ENCODE measurements around the gene HERC5.

Gene HERC5

DNA sequence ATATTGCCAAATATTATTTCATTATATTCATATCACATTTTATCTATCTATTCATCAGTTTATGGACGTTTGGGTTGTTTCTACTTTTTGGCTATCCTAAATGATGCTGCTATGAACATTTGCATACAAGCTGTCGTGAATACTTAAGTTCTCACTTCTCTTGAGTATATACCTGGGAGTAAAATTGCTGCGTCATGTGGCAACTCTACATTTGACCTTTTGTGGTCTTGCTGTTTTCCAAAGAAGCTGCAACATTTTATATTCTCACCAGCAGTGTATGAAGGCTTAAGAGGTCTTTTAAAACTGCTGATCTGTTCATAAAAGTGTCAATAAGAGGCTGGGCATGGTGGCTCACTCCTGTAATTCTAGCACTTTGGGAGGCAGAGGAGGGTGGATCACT is 60.9 kb downstream of the HERC5 start:
- no peak overlapping the region for H3K4me3 ChIP-seq (ENCODE audit: low read length)
- TF ChIP-seq, protein P1, sequence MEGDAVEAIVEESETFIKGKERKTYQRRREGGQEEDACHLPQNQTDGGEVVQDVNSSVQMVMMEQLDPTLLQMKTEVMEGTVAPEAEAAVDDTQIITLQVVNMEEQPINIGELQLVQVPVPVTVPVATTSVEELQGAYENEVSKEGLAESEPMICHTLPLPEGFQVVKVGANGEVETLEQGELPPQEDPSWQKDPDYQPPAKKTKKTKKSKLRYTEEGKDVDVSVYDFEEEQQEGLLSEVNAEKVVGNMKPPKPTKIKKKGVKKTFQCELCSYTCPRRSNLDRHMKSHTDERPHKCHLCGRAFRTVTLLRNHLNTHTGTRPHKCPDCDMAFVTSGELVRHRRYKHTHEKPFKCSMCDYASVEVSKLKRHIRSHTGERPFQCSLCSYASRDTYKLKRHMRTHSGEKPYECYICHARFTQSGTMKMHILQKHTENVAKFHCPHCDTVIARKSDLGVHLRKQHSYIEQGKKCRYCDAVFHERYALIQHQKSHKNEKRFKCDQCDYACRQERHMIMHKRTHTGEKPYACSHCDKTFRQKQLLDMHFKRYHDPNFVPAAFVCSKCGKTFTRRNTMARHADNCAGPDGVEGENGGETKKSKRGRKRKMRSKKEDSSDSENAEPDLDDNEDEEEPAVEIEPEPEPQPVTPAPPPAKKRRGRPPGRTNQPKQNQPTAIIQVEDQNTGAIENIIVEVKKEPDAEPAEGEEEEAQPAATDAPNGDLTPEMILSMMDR (conservative IDR thresholded peaks at IDR 0.05; ENCODE audit: low read length) = no peak
- no peak for DNase-seq (ENCODE audit: low read depth)

DNA sequence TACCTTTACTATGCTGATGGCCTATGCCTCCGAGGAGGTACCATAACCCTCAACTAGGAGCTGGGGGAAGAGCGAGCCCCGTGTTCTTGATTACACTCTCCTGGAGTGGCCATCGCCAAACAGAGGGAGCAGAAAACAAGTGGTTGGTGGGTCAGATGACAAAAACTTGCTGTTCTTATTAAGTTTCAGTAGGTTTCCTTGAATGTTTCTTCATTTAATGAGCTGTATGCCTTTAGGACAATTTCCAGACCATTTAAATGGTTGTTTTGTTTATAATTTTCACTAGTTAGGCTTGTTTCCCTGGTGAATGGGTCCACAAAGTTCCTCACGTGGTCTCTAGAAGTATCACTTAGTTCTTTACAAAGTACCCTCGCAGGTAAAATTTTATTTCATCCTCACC is 62.0 kb downstream of the HERC5 start:
- TF ChIP-seq, protein P1 (conservative IDR thresholded peaks at IDR 0.05; ENCODE audit: low read length) = no peak
- H3K4me3 ChIP-seq (ENCODE audit: low read length) = no peak overlapping the region
- DNase-seq (ENCODE audit: low read depth) = no peak

DNA sequence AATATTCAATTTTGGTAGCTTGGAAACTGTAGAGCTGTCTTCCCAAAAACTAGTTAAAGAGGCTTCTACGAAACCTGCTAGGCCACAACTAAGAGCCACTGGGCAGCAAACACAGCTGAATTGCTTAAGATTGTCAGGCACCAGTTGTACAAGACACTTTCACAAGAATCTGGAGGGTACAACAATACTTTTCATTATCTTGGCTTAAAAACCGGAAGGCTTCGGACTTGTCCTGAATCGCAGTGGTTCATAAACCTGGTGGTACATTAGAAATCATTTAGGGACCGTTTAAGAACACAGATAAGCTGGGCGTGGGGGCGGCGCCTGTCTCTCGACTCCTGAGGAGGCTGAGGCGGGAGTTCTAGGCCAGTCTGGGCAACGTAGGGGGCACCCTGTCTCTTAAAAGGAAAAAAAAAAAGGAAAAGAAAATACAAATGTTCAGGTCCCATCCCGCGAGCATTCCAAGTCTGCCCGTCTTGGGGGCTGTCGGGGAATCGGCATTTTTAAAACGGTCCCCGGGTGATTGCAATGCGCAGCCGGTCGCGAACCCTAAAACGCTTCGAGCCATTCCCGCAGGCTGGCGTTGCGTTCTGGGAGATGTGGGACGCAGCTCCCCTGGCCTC is 65.9 kb downstream of the HERC5 start:
- DNase-seq (ENCODE audit: low read depth) = peak; percentile 46
- H3K4me3 ChIP-seq (ENCODE audit: low read length) = peak overlapping the region; percentile 92
- TF ChIP-seq, protein P1 (conservative IDR thresholded peaks at IDR 0.05; ENCODE audit: low read length) = no peak

DNA sequence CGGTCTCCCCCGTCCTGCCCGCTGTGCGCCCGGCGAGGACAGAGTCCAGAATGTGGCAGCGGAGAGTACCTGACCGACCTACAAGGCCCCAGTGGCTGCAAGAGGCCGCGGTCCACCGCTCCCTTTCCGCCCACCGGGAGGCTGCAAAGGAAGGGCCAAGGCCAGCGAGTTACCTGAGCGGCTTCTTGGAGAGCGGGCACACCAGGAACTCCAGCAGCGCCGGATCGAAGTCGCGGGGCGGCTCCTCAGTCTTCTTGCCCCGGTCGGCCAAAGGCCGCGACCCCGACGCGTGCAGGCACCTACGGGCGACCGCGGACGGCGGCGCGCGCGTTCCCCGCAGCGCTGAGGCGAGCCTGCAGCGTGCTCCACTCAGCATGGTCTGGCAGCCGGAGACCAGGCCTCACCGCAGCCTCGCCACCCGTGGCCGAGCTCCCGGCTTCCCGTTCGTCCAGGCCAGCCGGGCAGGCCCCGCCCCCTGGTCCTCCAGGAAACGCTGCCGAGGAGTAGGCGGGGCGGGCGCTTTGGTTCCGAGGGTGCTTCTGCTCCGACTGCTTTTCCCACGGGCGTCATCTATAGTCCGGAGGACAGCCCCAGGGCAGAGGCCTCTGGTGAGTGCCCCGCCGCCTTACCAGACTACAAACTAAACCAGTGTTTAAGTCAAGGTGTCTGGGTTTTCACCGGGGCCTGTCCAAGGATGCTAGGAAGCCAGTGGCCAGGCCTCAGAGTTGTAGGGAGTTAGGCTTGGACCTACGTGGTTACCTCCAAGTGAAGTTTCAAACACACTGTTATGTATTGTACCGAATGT is 66.6 kb downstream of the HERC5 start, which contains the start of gene PYURF:
PYURF (minus strand) TSS at position 452 of the 805 bp plus-strand sequence; CDS start at position 376, 76 bp downstream.
- H3K4me3 ChIP-seq (ENCODE audit: low read length) = peak within 1 kb of the TSS; percentile 92
- TF ChIP-seq, protein P1 (conservative IDR thresholded peaks at IDR 0.05; ENCODE audit: low read length) = no peak
- peak; percentile 94 for DNase-seq (ENCODE audit: low read depth)

DNA sequence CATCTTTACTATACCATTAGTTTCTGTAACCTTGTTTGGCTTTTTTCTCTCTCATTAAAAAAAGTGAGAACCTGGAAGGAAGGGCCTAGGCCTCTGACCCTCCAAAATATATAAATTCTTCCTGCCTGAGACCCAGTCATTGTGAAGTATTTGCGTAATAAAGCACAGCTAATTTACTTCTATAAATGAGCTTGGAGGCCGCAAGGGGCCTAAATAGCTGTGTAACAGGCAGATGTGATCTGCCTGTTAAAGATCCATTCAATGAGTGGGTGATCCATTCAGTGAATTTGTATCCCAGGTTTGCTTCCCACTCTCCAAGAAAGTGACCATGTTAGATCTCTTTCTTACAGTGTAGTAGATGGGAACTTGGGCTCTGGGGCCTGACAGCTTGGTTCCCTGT is 67.3 kb downstream of the HERC5 start:
- peak; percentile 33 for DNase-seq (ENCODE audit: low read depth)
- TF ChIP-seq, protein P1 (conservative IDR thresholded peaks at IDR 0.05; ENCODE audit: low read length) = no peak
- H3K4me3 ChIP-seq (ENCODE audit: low read length) = peak overlapping the region; percentile 92

DNA sequence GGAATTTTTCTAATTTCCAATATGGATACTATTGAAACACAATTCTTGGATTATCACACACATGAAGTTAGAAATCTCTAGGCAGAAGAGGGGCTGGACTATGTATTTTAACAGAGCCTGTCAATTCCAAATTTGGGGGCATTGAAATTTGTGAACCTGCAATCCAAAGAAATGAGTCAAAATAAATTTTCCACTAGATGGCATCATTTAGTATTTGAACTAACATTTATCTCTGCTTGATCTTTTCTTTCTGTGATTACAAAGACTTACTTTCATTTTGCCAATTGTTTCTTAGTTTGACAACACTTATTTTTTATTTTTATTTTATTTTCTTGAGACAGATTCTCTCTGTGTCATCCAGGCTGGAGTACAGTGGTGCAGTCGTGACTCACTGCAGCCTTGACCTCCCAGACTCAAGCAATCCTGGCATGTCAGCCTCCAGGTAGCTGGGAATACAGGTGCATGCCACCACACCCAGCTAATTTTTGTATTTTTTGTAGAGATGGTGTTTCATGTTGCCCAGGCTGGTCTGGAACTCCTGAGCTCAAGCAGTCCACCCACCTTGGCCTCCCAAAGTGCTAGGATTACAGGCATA is 69.4 kb downstream of the HERC5 start:
- peak; percentile 22 for DNase-seq (ENCODE audit: low read depth)
- TF ChIP-seq, protein P1 (conservative IDR thresholded peaks at IDR 0.05; ENCODE audit: low read length) = peak; percentile 30; the same call in 1 of the 2 replicates
- H3K4me3 ChIP-seq (ENCODE audit: low read length) = no peak overlapping the region
